ENCODE results near the gene PPP2R2B. TPM values are rescaled to one million over a fixed set of nuclear protein-coding genes. Genes with fewer than 3 reads are reported as not detected.

Gene PPP2R2B
- total and polyA plus RNA-seq, 2 of the 4 experiments (the other 2 are of a cell fraction): not detected

DNA sequence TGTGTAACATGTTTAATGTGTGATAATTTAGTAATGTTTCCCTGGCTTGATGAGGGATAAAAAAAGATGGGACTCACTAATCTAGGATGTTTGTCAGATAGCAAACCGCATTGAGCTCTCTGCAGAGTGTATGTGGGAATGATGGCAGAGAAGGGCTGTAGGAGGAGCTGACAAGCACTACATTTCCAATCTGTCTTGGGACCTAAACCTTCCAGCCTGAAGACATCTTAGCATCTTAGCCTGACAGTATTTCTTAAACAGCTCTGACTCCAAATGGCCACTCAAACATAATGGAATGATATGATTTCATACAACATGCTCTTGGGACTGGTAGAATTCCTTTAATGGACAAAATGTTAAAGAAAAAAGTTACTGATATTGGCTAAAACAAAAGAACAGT, 116.7 kb downstream of the PPP2R2B start:
- Histone ChIP-seq H4K91ac (ENCODE audit: insufficient read depth, low read depth, low read length) (no peak overlapping the region), H3K9me1 (ENCODE audit: insufficient read depth, low read length) (no peaks in the 10 kb centered on the region), H2AK9ac (replicated peaks; ENCODE audit: low read depth, low read length, poor library complexity) (no peak overlapping the region), H4K5ac (ENCODE audit: low read depth, low read length) (no peak overlapping the region), H2BK20ac (ENCODE audit: low read depth, low read length) (no peak overlapping the region), H3K36me3 (ENCODE audit: control insufficient read depth, insufficient read depth, low read length) (no peaks in the 10 kb centered on the region), H2BK120ac (ENCODE audit: low read depth, low read length) (no peak overlapping the region), H2AK5ac (ENCODE audit: low read depth, low read length) (no peak overlapping the region), H3K23ac (ENCODE audit: low read depth, low read length) (no peak overlapping the region), H2BK15ac (ENCODE audit: low read depth, low read length) (no peak overlapping the region), H3K56ac (ENCODE audit: extremely low read depth, insufficient read depth, low read length) (no peak overlapping the region), H3K4me1 (ENCODE audit: control insufficient read depth, insufficient read depth, low read length) (no peaks in the 10 kb centered on the region), H3K4ac (ENCODE audit: low read depth, low read length) (no peak overlapping the region), H3K79me1 (ENCODE audit: low read depth in 1 of 2, low read length in 2 of 2) (no peaks in the 10 kb centered on the region), H3K4me3 (ENCODE audit: insufficient read depth, low read depth, low read length) (no peak overlapping the region), H3K9me3 (ENCODE audit: control insufficient read depth, insufficient read depth, low read length) (peaks cover 2% of the 10 kb centered on the region; the same call in 1 of the 2 replicates), H3K14ac (replicated peaks; ENCODE audit: low read depth, low read length) (no peak overlapping the region), H3K27ac (ENCODE audit: insufficient read depth, low read length) (no peak overlapping the region), H3K18ac (ENCODE audit: low read depth, low read length) (no peak overlapping the region), H3K4me2 (ENCODE audit: low read depth, low read length) (no peak overlapping the region), H2AFZ (replicated peaks; ENCODE audit: low read length, poor library complexity) (no peak overlapping the region), H4K20me1 (ENCODE audit: insufficient read depth, low read length) (no peaks in the 10 kb centered on the region), H2BK5ac (ENCODE audit: low read depth, low read length, poor library complexity, severe bottlenecking) (no peak overlapping the region), H3K9ac (ENCODE audit: low read depth, low read length) (no peak overlapping the region), H3K27me3 (ENCODE audit: control insufficient read depth, insufficient read depth, low read length) (no peaks in the 10 kb centered on the region; the same call in 1 of the 2 replicates), H4K8ac (ENCODE audit: low read depth in 2 of 2, low read length in 2 of 2) (no peak overlapping the region)
- intact Hi-C loops (cut with micrococcal nuclease): no loop called here
- ATAC-seq (ENCODE audit: low read depth) (no peak), DNase-seq (no peak)
- in situ Hi-C loops (cut with MboI; ENCODE audit: low sequenced_read_pairs): no loop called here
- no CpG with 5 or more reads among the region's 1 CpG for WGBS, 2 experiments (ENCODE audit: extremely low coverage in 2 of 2, insufficient read length in 1 of 2)
- ChIA-PET POLR2A (ENCODE audit: unreplicated experiment) (no interaction called here), CTCF (no interaction called here)
- no TSS peak for BruUV-seq (replicated peaks)
- dilution Hi-C loops (cut with HindIII; ENCODE audit: low sequenced_read_pairs, unreplicated experiment): no loop called here
- no peak for TF ChIP-seq RAD21 (IDR thresholded peaks at IDR 0.05; ENCODE audit: low read length)
